ENCODE measurements around the gene NLRP5. TPM values are rescaled to one million over a fixed set of nuclear protein-coding genes. Genes with fewer than 3 reads are reported as not detected.
A peak's percentile ranks its signal among the peaks of the same experiment; 100 is the strongest.
"Not testable (repeated sequence)": the region's sequence is repeated elsewhere in the genome, so short reads cannot be mapped to it uniquely, and the experiment has no call there.

The NLRP5 gene
- total RNA-seq, 1 donor from 2014 or later, result not detected

GRCh38 chr19:56014765-56015164 lies 28.2 kb downstream of the NLRP5 start:
- no peak for DNase-seq (ENCODE audit: low read depth)
- TF ChIP-seq CTCF (conservative IDR thresholded peaks at IDR 0.05; ENCODE audit: low read depth, low read length), result no peak
- H3K4me3 ChIP-seq (ENCODE audit: low read depth, low read length), result no peak overlapping the region

- H3K4me3 ChIP-seq (ENCODE audit: low read depth, low read length), result no peak overlapping the region
- TF ChIP-seq CTCF (conservative IDR thresholded peaks at IDR 0.05; ENCODE audit: low read depth, low read length), result no peak
- no peak for DNase-seq (ENCODE audit: low read depth)
Observed at GRCh38 chr19:56015756-56016155, 29.2 kb downstream of the NLRP5 start.

GRCh38 chr19:56019325-56019724 lies 32.8 kb downstream of the NLRP5 start:
- H3K4me3 ChIP-seq (ENCODE audit: low read depth, low read length); DNase-seq (ENCODE audit: low read depth): not testable (repeated sequence)

GRCh38 chr19:56020355-56020975 lies 33.9 kb downstream of the NLRP5 start:
- not testable (repeated sequence) for DNase-seq (ENCODE audit: low read depth); H3K4me3 ChIP-seq (ENCODE audit: low read depth, low read length)

- TF ChIP-seq CTCF (conservative IDR thresholded peaks at IDR 0.05; ENCODE audit: low read depth, low read length), result no peak
- no peak for DNase-seq (ENCODE audit: low read depth)
Observed at GRCh38 chr19:56026769-56027168, 40.2 kb downstream of the NLRP5 start.

GRCh38 chr19:56053596-56053995 lies 67.0 kb downstream of the NLRP5 start:
- no peak for TF ChIP-seq CTCF (conservative IDR thresholded peaks at IDR 0.05; ENCODE audit: low read depth, low read length)
- no peak for DNase-seq (ENCODE audit: low read depth)
- no peak overlapping the region for H3K4me3 ChIP-seq (ENCODE audit: low read depth, low read length)

More at GRCh38 chr19:56026769-56027168, 40.2 kb downstream of the NLRP5 start:
- no peak overlapping the region for H3K4me3 ChIP-seq (ENCODE audit: low read depth, low read length)

- no peak for DNase-seq (ENCODE audit: low read depth)
Observed at GRCh38 chr19:56066152-56067023, 79.8 kb downstream of the NLRP5 start.

More at GRCh38 chr19:56066152-56067023, 79.8 kb downstream of the NLRP5 start:
- peak overlapping the region; percentile 43 for H3K4me3 ChIP-seq (ENCODE audit: low read depth, low read length)
- TF ChIP-seq CTCF (conservative IDR thresholded peaks at IDR 0.05; ENCODE audit: low read depth, low read length), result peak; percentile 83
